SK-N-SH (cell line): Measurements from ENCODE around the gene MTMR1. TPM values are rescaled to one million over a fixed set of nuclear protein-coding genes. Genes with fewer than 3 reads are reported as not detected.
A peak's percentile ranks its signal among the peaks of the same experiment; 100 is the strongest.

Experiments
- CTCF ChIA-PET: fragments of 300-600, 350-600 bp; formaldehyde crosslinking; extraction: SDS; loops from one replicate; lab custom pipeline; 2021; lab: Yijun Ruan, JAX
- POLR2A ChIA-PET: fragments of 350-600 bp; sonication (Branson Sonifier 250); formaldehyde crosslinking; extraction: SDS; loops from one replicate; lab custom pipeline; 2020; ENCODE audit warnings: antibody characterized with exemption, inconsistent platforms; lab: Yijun Ruan, JAX
- DNase-seq: peaks from one replicate; pipeline ENCODE4 v3.0.0; 2012
- H2AFZ ChIP-seq: fragments of 200-600 bp; sonication (generic); 2 replicates; pipeline ENCODE4 v1.8.1; 2016; ENCODE audit warnings: antibody characterized with exemption, mild to moderate bottlenecking, low read depth
- H3F3A ChIP-seq: fragments of 200-600 bp; sonication (generic); replicated peaks from 2 replicates; pipeline ENCODE3; 2016; ENCODE audit warnings: antibody characterized with exemption, mild to moderate bottlenecking; ENCODE audit not compliant: insufficient read depth
- H3K27ac ChIP-seq, 2 experiments: fragments of 200-500 bp in 1 of 2; fragments of 200-600 bp in 1 of 2; sonication (Bioruptor generic) in 1 of 2; sonication (generic), shearing (Covaris generic) in 1 of 2; 2 replicates each; pipeline versions ENCODE4 v1.5.1 to v1.6.1; 2014 to 2016; ENCODE audit warnings: low read depth in 2 of 2, inconsistent platforms in 1 of 2, low read length in 1 of 2, mild to moderate bottlenecking in 1 of 2, mixed read lengths in 1 of 2
- H3K27me3 ChIP-seq: fragments of 200-600 bp; sonication (generic), shearing (Covaris generic); 2 replicates; pipeline ENCODE4 v1.6.1; 2016; ENCODE audit warnings: mixed run types; ENCODE audit not compliant: insufficient read depth
- H3K36me3 ChIP-seq, 2 experiments: fragments of 200-500 bp in 1 of 2; fragments of 200-600 bp in 1 of 2; sonication (Bioruptor generic) in 1 of 2; sonication (generic) in 1 of 2; replicated peaks in 1 of 2; 2 replicates each; pipeline versions ENCODE3 to v1.5.1; 2014 to 2016; ENCODE audit warnings: low read length in 1 of 2, mild to moderate bottlenecking in 1 of 2; ENCODE audit not compliant: insufficient read depth in 2 of 2, control insufficient read depth in 1 of 2
- H3K4me1 ChIP-seq, 2 experiments: fragments of 200-500 bp in 1 of 2; fragments of 200-600 bp in 1 of 2; sonication (Bioruptor generic) in 1 of 2; sonication (generic), shearing (Covaris generic) in 1 of 2; 2 replicates each; pipeline versions ENCODE4 v1.5.1 to v1.6.1; 2014 to 2016; ENCODE audit warnings: low read depth in 1 of 2, low read length in 1 of 2, mixed run types in 1 of 2; ENCODE audit not compliant: insufficient read depth in 2 of 2, control insufficient read depth in 1 of 2
- H3K4me2 ChIP-seq: fragments of 200-600 bp; sonication (generic), shearing (Covaris generic); 2 replicates; pipeline ENCODE4 v1.6.1; 2017; ENCODE audit warnings: mixed run types
- H3K4me3 ChIP-seq, 2 experiments: fragments of 200-500 bp in 1 of 2; fragments of 200-600 bp in 1 of 2; sonication (Bioruptor generic) in 1 of 2; sonication (generic), shearing (Covaris generic) in 1 of 2; 2 replicates each; pipeline versions ENCODE4 v1.5.1 to v1.8.1; 2014 to 2016; ENCODE audit warnings: low read depth in 2 of 2, inconsistent platforms in 1 of 2, low read length in 1 of 2, mild to moderate bottlenecking in 1 of 2, mixed read lengths in 1 of 2, moderate library complexity in 1 of 2
- H3K79me2 ChIP-seq: fragments of 200-600 bp; sonication (generic); 2 replicates; pipeline ENCODE4 v1.8.1; 2017; ENCODE audit warnings: mild to moderate bottlenecking; ENCODE audit not compliant: insufficient read depth
- H3K9ac ChIP-seq: fragments of 200-600 bp; sonication (generic); 2 replicates; pipeline ENCODE4 v1.6.1; 2017; ENCODE audit warnings: mixed run types
- H3K9me2 ChIP-seq: fragments of 200-600 bp; sonication (generic); 2 replicates; pipeline ENCODE4 v1.6.1; 2017; ENCODE audit warnings: mixed run types
- H3K9me3 ChIP-seq: fragments of 200-600 bp; sonication (generic); 2 replicates; pipeline ENCODE4 v1.6.1; 2017; ENCODE audit warnings: mixed run types, mild to moderate bottlenecking, moderate library complexity
- H4K20me1 ChIP-seq: fragments of 200-600 bp; sonication (generic); 2 replicates; pipeline ENCODE4 v1.6.1; 2017; ENCODE audit warnings: mild to moderate bottlenecking, mixed run types; ENCODE audit not compliant: insufficient read depth
- EP300 ChIP-seq, 2 experiments: IDR thresholded peaks; 2 replicates each; pipeline versions ENCODE4 v1.4.0 to v1.6.1; 2012; ENCODE audit warnings: borderline replicate concordance in 1 of 2, low read depth in 1 of 2, low read length in 1 of 2
- EZH2phosphoT487 ChIP-seq: fragments of 200-600 bp; sonication (generic); IDR thresholded peaks from 2 replicates; pipeline ENCODE4 v1.6.1; 2017; ENCODE audit warnings: low read depth, mixed run types, mild to moderate bottlenecking, antibody characterized with exemption, moderate library complexity, borderline replicate concordance
- FOXJ3 ChIP-seq: sonication (generic); formaldehyde crosslinking; IDR thresholded peaks from 2 replicates; pipeline ENCODE4 v1.5.1; 2020; ENCODE audit warnings: mild to moderate bottlenecking, missing genetic modification reagents
- FOXM1 ChIP-seq: IDR thresholded peaks from 2 replicates; pipeline ENCODE4 v1.4.0; 2012; ENCODE audit warnings: low read depth, mild to moderate bottlenecking
- GABPA ChIP-seq: IDR thresholded peaks from 2 replicates; pipeline ENCODE4 v1.4.0; 2012; ENCODE audit warnings: low read depth, mild to moderate bottlenecking
- GATA2 ChIP-seq: sonication (generic); formaldehyde crosslinking; IDR thresholded peaks from 2 replicates; pipeline ENCODE4 v1.5.0; 2020; ENCODE audit warnings: mild to moderate bottlenecking, missing genetic modification reagents
- IRF3 ChIP-seq: fragments of 150-350 bp; IDR thresholded peaks from 2 replicates; pipeline ENCODE4 v1.6.1; 2016; ENCODE audit warnings: mild to moderate bottlenecking, low read depth, low read length
- MAX ChIP-seq: IDR thresholded peaks from 2 replicates; pipeline ENCODE4 v1.4.0; 2012; ENCODE audit warnings: low read depth
- NFIC ChIP-seq: IDR thresholded peaks from 2 replicates; pipeline ENCODE4 v1.4.0; 2012; ENCODE audit warnings: borderline replicate concordance
- NRF1 ChIP-seq: IDR thresholded peaks from 2 replicates; pipeline ENCODE4 v1.6.1; 2012; ENCODE audit warnings: low read depth, mild to moderate bottlenecking, low read length
- PBX3 ChIP-seq: IDR thresholded peaks from 2 replicates; pipeline ENCODE4; 2012
- POLR2AphosphoS5 ChIP-seq: IDR thresholded peaks from 2 replicates; pipeline ENCODE4 v1.6.1; 2012; ENCODE audit warnings: low read depth, low read length
- RAD21 ChIP-seq: IDR thresholded peaks from 2 replicates; pipeline ENCODE4 v1.6.1; 2012; ENCODE audit warnings: mild to moderate bottlenecking, low read length
- REST ChIP-seq: IDR thresholded peaks from 2 replicates; pipeline ENCODE4 v1.6.1; 2012; ENCODE audit warnings: mild to moderate bottlenecking, low read depth, low read length, moderate library complexity
- RFX5 ChIP-seq: IDR thresholded peaks from 2 replicates; pipeline ENCODE4 v1.6.1; 2012; ENCODE audit warnings: mild to moderate bottlenecking, improper control_type of control experiment, low read length
- RXRA ChIP-seq: IDR thresholded peaks from 2 replicates; pipeline ENCODE4 v1.4.0; 2012; ENCODE audit warnings: low read depth, mild to moderate bottlenecking, borderline replicate concordance
- SMC3 ChIP-seq: IDR thresholded peaks from 2 replicates; pipeline ENCODE4 v1.6.1; 2012; ENCODE audit warnings: low read depth, low read length, improper control_type of control experiment
- TCF12 ChIP-seq: IDR thresholded peaks from 2 replicates; pipeline ENCODE4 v1.4.0; 2012
- USF1 ChIP-seq: IDR thresholded peaks from 2 replicates; pipeline ENCODE4 v1.4.0; 2012; ENCODE audit warnings: low read depth, borderline replicate concordance
- USF2 ChIP-seq: fragments of 150-350 bp; IDR thresholded peaks from 2 replicates; pipeline ENCODE4 v1.6.1; 2017; ENCODE audit warnings: antibody characterized with exemption, low read length, low read depth, borderline replicate concordance
- YY1 ChIP-seq: IDR thresholded peaks from 2 replicates; pipeline ENCODE4 v1.4.0; 2012; ENCODE audit warnings: low read depth, mild to moderate bottlenecking
- WGBS: methylation state at CpG from one replicate; pipeline ENCODE4 v1.1.6; 2017; ENCODE audit warnings: low lambda C conversion rate; 5-methylcytosine and 5-hydroxymethylcytosine counted together
- polyA plus RNA-seq, 3 experiments: library from polyadenylated mRNA; depleted of rRNA; stranded (reverse); fragments of >200 nt; gene quantifications; 2 replicates each; pipeline ENCODE4 v1.2.3, GENCODE V29; 2012

MTMR1 gene
- polyA plus RNA-seq, 1 of the 3 experiments (the other 2 are of a cell fraction): 17.0 TPM

GRCh38 chrX:150690126-150690525 is 3.1 kb upstream of the MTMR1 start (continued):
- no peak for TF ChIP-seq USF2
- no peak for TF ChIP-seq FOXJ3 (CRISPR knock-in tag)
- peak; percentile 71 for TF ChIP-seq TCF12
- TF ChIP-seq GABPA: no peak
- no peak for TF ChIP-seq RFX5
- peak; percentile 84; the same call in 1 of the 2 replicates for TF ChIP-seq YY1
- no peak for TF ChIP-seq IRF3
- TF ChIP-seq SMC3: no peak

- Histone ChIP-seq H3K27ac (peak overlapping the region in 1 of 2 experiments; percentile 55; a peak in 1 of 4 replicates), H4K20me1 (no peaks in the 10 kb centered on the region), H3F3A (peaks cover 20% of the 10 kb centered on the region), H3K4me3 (peak overlapping the region in 1 of 2 experiments; percentile 60; a peak in 3 of 4 replicates), H3K36me3 (no peaks in the 10 kb centered on the region), H3K9ac (no peak overlapping the region), H3K9me3 (no peaks in the 10 kb centered on the region), H2AFZ (no peak overlapping the region), H3K79me2 (no peaks in the 10 kb centered on the region), H3K4me1 (peaks cover 4 to 13% of the 10 kb centered on the region in 2 experiments; a peak in 1 of 4 replicates), H3K9me2 (no peaks in the 10 kb centered on the region), H3K27me3 (no peaks in the 10 kb centered on the region), H3K4me2 (peak overlapping the region; percentile 34)
- CTCF ChIA-PET: interaction anchor here (0.6 to 3.4 kb wide), 6 partner anchors 9 to 80 kb away, joined by 3 to 16 read pairs (median 4); no protein-coding TSS in a partner anchor
- TF ChIP-seq TCF12: no peak
- TF ChIP-seq PBX3: no peak
- TF ChIP-seq NRF1: no peak
- no peak for TF ChIP-seq FOXM1
- TF ChIP-seq SMC3: no peak
- TF ChIP-seq RAD21: no peak
- TF ChIP-seq EZH2phosphoT487: no peak
- TF ChIP-seq EP300 (IDR thresholded peaks at IDR 0.05; ENCODE audit: borderline replicate concordance in 1 of 2, low read depth in 1 of 2, low read length in 1 of 2): no peak
- no peak for TF ChIP-seq NFIC
- TF ChIP-seq REST: no peak
- no peak for TF ChIP-seq MAX
- no peak for TF ChIP-seq USF2
- TF ChIP-seq GATA2 (CRISPR knock-in tag): no peak
- TF ChIP-seq RXRA: no peak
- TF ChIP-seq USF1: no peak
- no peak for TF ChIP-seq YY1
- no peak for TF ChIP-seq POLR2AphosphoS5
- WGBS: 42% methylated on average over 5 of the region's 5 CpGs
- peak; percentile 12 for DNase-seq
- POLR2A ChIA-PET: no interaction called here
These were observed 900 bp upstream of the MTMR1 start for GRCh38 chrX:150692296-150692695.
